Thyroid gland (tissue), 4 donors: ENCODE data around the gene KIAA0586.

ENCODE experiments used
- POLR2A ChIP-seq, 2 donors: fragments of 450-650 bp; IDR thresholded peaks; one replicate each; pipeline ENCODE4 v1.6.1; 2017; ENCODE audit warnings: antibody characterized with exemption in 2 of 2, mild to moderate bottlenecking in 2 of 2, moderate library complexity in 1 of 2
- TF ChIP-seq, protein P1 (sequence below), 6 experiments: fragments of 200-600 bp in 3 of 6; fragments of 450-650 bp in 3 of 6; sonication (generic) in 3 of 6; IDR thresholded peaks; one replicate each; pipeline ENCODE4 v1.5.1; 2016 to 2019; ENCODE audit warnings: antibody characterized with exemption in 6 of 6, mild to moderate bottlenecking in 2 of 6, inconsistent platforms in 1 of 6, moderate library complexity in 1 of 6

DNA sequence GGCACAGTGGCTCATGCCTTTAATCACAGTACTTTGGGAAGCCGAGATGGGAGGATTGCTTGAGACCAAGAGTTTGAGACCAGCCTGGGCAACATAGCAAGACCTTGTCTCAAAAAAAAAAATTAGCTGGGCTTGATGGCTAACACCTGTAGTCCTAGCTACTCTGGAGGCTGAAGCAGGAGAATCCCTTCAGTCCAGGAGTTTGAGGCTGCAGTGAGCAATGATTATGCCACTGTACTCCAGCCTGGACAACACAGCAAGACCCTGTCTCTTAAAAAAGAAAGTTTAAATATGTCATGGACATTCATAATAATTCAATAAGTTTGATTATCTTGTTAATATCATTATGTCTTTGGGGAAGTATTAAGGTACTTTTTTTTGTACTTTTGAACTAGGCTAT lies 38.9 kb downstream of the KIAA0586 start:
- TF ChIP-seq, protein P1, sequence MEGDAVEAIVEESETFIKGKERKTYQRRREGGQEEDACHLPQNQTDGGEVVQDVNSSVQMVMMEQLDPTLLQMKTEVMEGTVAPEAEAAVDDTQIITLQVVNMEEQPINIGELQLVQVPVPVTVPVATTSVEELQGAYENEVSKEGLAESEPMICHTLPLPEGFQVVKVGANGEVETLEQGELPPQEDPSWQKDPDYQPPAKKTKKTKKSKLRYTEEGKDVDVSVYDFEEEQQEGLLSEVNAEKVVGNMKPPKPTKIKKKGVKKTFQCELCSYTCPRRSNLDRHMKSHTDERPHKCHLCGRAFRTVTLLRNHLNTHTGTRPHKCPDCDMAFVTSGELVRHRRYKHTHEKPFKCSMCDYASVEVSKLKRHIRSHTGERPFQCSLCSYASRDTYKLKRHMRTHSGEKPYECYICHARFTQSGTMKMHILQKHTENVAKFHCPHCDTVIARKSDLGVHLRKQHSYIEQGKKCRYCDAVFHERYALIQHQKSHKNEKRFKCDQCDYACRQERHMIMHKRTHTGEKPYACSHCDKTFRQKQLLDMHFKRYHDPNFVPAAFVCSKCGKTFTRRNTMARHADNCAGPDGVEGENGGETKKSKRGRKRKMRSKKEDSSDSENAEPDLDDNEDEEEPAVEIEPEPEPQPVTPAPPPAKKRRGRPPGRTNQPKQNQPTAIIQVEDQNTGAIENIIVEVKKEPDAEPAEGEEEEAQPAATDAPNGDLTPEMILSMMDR (IDR thresholded peaks at IDR 0.05): no peak
- TF ChIP-seq POLR2A (IDR thresholded peaks at IDR 0.05): no peak
